ENCODE measurements around the gene FBLIM1.

Gene FBLIM1

GRCh38 chr1:15753776-15754175 is 4.8 kb upstream of the FBLIM1 start:
- H3K27me3 ChIP-seq (ENCODE audit: control insufficient read depth, insufficient read depth, low read length), result peaks cover 6% of the 10 kb centered on the region
- no peaks in the 10 kb centered on the region for H3K36me3 ChIP-seq (ENCODE audit: control insufficient read depth, low read depth, low read length)
- no peak overlapping the region for H3K9ac ChIP-seq (ENCODE audit: low read length)
- H3K4me3 ChIP-seq (ENCODE audit: low read length), result no peak overlapping the region
- peaks cover 20% of the 10 kb centered on the region for H3K4me1 ChIP-seq (ENCODE audit: control insufficient read depth, low read depth, low read length)
- no peak overlapping the region for H3K27ac ChIP-seq (ENCODE audit: low read length)
- H3K9me3 ChIP-seq (ENCODE audit: control insufficient read depth, low read depth, low read length), result no peaks in the 10 kb centered on the region

GRCh38 chr1:15755021-15755645 is 3.5 kb upstream of the FBLIM1 start:
- Histone ChIP-seq H3K36me3 (ENCODE audit: control insufficient read depth, low read depth, low read length) (no peaks in the 10 kb centered on the region), H3K4me3 (ENCODE audit: low read length) (no peak overlapping the region), H3K9me3 (ENCODE audit: control insufficient read depth, low read depth, low read length) (no peaks in the 10 kb centered on the region), H3K4me1 (ENCODE audit: control insufficient read depth, low read depth, low read length) (peaks cover 20% of the 10 kb centered on the region), H3K27me3 (ENCODE audit: control insufficient read depth, insufficient read depth, low read length) (peaks cover 6% of the 10 kb centered on the region), H3K27ac (ENCODE audit: low read length) (no peak overlapping the region), H3K9ac (ENCODE audit: low read length) (no peak overlapping the region)

DNA sequence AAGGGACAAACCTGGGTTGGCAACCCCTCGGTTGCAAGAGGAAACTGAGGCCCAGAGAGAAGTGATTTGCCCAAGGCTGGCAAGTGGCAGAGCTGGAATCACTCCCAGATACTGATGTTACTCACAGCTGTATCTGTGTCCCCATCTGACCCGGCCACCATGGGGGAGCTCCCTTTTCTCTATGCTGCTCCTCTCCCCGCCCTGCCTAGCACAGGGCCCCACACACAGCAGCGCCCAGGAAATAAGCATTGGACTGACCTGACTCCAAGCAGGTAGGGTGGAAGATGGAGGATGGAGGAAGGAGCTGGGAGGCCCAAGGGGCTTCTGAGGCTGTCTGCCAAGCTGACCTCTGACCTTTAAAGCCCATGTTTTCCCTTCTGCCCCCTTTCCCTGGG is 3.0 kb upstream of the FBLIM1 start:
- Histone ChIP-seq H3K36me3 (ENCODE audit: control insufficient read depth, low read depth, low read length) (no peaks in the 10 kb centered on the region), H3K27me3 (ENCODE audit: control insufficient read depth, insufficient read depth, low read length) (peaks cover 6% of the 10 kb centered on the region), H3K27ac (ENCODE audit: low read length) (no peak overlapping the region), H3K4me1 (ENCODE audit: control insufficient read depth, low read depth, low read length) (peaks cover 21% of the 10 kb centered on the region), H3K9ac (ENCODE audit: low read length) (no peak overlapping the region), H3K4me3 (ENCODE audit: low read length) (no peak overlapping the region), H3K9me3 (ENCODE audit: control insufficient read depth, low read depth, low read length) (no peaks in the 10 kb centered on the region)

GRCh38 chr1:15756143-15757015 is 2.2 kb upstream of the FBLIM1 start:
- Histone ChIP-seq H3K27me3 (ENCODE audit: control insufficient read depth, insufficient read depth, low read length) (peaks cover 6% of the 10 kb centered on the region), H3K9ac (ENCODE audit: low read length) (no peak overlapping the region), H3K27ac (ENCODE audit: low read length) (no peak overlapping the region), H3K4me3 (ENCODE audit: low read length) (no peak overlapping the region), H3K36me3 (ENCODE audit: control insufficient read depth, low read depth, low read length) (no peaks in the 10 kb centered on the region), H3K4me1 (ENCODE audit: control insufficient read depth, low read depth, low read length) (peaks cover 27% of the 10 kb centered on the region), H3K9me3 (ENCODE audit: control insufficient read depth, low read depth, low read length) (no peaks in the 10 kb centered on the region)

- H3K9me3 ChIP-seq (ENCODE audit: control insufficient read depth, low read depth, low read length), result no peaks in the 10 kb centered on the region
- no peaks in the 10 kb centered on the region for H3K36me3 ChIP-seq (ENCODE audit: control insufficient read depth, low read depth, low read length)
- peaks cover 27% of the 10 kb centered on the region for H3K4me1 ChIP-seq (ENCODE audit: control insufficient read depth, low read depth, low read length)
- H3K27ac ChIP-seq (ENCODE audit: low read length), result no peak overlapping the region
- peaks cover 6% of the 10 kb centered on the region for H3K27me3 ChIP-seq (ENCODE audit: control insufficient read depth, insufficient read depth, low read length)
- H3K9ac ChIP-seq (ENCODE audit: low read length), result no peak overlapping the region
- H3K4me3 ChIP-seq (ENCODE audit: low read length), result peak overlapping the region; percentile 67
Observed at GRCh38 chr1:15757016-15757543, 1.5 kb upstream of the FBLIM1 start.

GRCh38 chr1:15757575-15758342 is 836 bp upstream of the FBLIM1 start:
- H3K9ac ChIP-seq (ENCODE audit: low read length), result peak overlapping the region; percentile 57
- H3K36me3 ChIP-seq (ENCODE audit: control insufficient read depth, low read depth, low read length), result no peaks in the 10 kb centered on the region
- H3K9me3 ChIP-seq (ENCODE audit: control insufficient read depth, low read depth, low read length), result no peaks in the 10 kb centered on the region
- peaks cover 27% of the 10 kb centered on the region for H3K4me1 ChIP-seq (ENCODE audit: control insufficient read depth, low read depth, low read length)
- H3K4me3 ChIP-seq (ENCODE audit: low read length), result peak overlapping the region; percentile 67
- peak overlapping the region; percentile 61 for H3K27ac ChIP-seq (ENCODE audit: low read length)
- H3K27me3 ChIP-seq (ENCODE audit: control insufficient read depth, insufficient read depth, low read length), result peaks cover 6% of the 10 kb centered on the region

DNA sequence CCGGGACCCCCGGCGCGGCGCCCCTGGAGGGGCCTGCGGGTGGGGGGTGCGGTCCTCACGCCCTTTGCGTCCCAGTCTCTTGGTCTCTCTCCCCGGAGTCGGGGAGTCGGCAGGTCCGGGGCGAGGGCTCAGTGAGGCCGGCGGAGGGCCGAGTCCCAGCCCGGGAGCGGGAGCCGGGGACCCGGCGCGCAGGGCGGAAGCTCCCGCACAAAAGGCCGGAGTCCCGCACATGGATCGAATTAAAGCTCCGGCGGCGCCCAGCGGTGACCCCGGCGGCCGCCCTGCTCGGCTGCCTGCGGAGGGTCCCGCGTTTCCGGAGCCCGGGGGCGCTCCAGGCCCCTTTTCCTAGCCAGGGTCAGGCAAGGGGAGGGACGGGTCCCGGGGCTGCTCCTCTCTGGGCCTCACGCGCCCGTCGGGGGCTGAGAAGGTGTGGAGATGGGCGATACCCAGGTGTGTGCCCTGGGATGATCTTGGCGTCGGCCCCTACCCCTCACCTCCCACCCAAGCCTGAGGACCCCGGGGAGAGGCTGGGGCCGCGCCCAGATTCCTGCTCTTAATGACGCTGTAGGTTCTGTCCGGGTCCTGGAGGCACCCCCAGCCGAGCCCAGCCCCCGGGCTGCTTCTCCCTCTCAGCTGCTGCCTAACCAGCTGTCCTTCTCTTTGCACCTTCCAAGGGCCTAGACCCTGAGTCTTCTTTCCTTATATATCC is 512 bp downstream of the FBLIM1 start:
- peak overlapping the region; percentile 70 for H3K4me3 ChIP-seq (ENCODE audit: low read length)

DNA sequence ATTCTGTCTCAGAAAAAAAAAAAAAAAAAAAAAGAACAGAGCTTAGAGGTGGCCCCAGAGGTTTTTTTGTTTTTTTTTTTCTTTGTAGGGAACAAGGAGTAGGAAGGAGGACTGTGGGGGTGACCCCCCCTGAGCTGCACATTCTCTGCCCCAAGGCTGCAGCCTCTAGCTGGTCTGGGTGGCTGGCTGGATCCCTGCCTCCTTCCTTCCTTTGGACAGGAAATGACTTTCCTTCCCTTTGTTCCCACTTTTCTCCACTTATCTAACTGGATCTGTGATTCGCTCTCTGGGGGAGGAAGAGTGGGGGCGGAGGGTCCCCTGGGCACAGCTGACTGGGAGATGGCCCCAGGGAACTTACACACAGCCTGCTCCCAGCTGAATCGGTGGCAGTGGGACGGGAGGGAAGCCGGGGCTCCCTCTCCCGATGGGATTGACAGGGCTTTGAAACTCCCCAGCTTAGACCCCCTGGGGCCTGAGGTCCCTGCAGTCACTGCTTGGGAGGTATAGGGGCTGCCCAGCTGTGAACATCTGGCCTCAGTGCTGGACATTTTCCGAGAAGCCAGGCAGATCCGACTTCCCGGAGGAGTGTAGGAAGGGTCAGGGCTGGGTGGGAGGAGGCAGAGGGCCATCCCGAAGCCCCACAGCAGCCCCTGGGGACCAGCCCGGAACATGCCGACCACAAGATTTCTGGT is 2.1 kb downstream of the FBLIM1 start:
- H3K9me3 ChIP-seq (ENCODE audit: control insufficient read depth, low read depth, low read length), result no peaks in the 10 kb centered on the region
- H3K4me3 ChIP-seq (ENCODE audit: low read length), result peak overlapping the region; percentile 32

More for the DNA sequence above, 512 bp downstream of the FBLIM1 start:
- no peak overlapping the region for H3K27ac ChIP-seq (ENCODE audit: low read length)
- no peaks in the 10 kb centered on the region for H3K9me3 ChIP-seq (ENCODE audit: control insufficient read depth, low read depth, low read length)
- H3K4me1 ChIP-seq (ENCODE audit: control insufficient read depth, low read depth, low read length), result peaks cover 27% of the 10 kb centered on the region
- peak overlapping the region; percentile 82 for H3K9ac ChIP-seq (ENCODE audit: low read length)
- H3K27me3 ChIP-seq (ENCODE audit: control insufficient read depth, insufficient read depth, low read length), result peaks cover 6% of the 10 kb centered on the region
- H3K36me3 ChIP-seq (ENCODE audit: control insufficient read depth, low read depth, low read length), result no peaks in the 10 kb centered on the region

DNA sequence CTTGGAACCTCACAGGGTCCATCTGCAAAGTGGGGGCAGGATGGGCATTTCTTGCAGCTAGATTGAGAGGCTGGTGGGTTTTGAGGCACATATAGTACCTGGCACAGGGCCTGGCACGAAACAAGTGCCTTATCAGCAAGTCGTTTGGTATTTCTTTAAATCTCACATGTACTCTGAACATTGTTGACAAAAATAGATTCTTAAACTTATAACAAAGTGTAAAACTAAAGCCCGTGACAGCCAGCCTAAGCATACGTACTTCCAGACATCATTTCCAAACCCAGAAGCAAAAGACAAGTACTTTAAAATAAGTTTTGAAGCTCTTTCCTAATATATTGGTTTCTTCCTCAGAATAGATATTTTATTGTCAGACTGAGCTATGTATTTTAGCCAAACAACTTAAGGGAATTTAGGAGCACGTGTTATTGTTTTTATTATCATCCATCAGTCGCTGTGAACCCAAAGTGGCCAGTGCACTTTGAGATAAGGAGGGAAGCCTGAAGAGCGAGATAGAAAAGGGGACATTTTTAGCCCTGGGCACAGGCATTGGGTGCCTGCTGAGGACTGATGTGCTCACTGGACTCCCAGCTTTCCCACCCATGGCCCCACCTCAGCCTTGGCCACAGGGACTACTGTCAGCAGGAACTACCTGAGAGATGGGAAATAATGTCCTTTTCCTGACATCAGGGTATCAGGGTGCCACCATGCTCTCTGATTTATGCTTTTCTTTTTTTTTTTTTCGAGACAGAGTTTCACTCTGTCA is 3.0 kb downstream of the FBLIM1 start:
- Histone ChIP-seq H3K4me1 (ENCODE audit: control insufficient read depth, low read depth, low read length) (peaks cover 15% of the 10 kb centered on the region), H3K36me3 (ENCODE audit: control insufficient read depth, low read depth, low read length) (peaks cover 16% of the 10 kb centered on the region), H3K9ac (ENCODE audit: low read length) (no peak overlapping the region), H3K4me3 (ENCODE audit: low read length) (no peak overlapping the region), H3K27ac (ENCODE audit: low read length) (no peak overlapping the region), H3K27me3 (ENCODE audit: control insufficient read depth, insufficient read depth, low read length) (peaks cover 3% of the 10 kb centered on the region), H3K9me3 (ENCODE audit: control insufficient read depth, low read depth, low read length) (no peaks in the 10 kb centered on the region)

More for the DNA sequence above, 2.1 kb downstream of the FBLIM1 start:
- Histone ChIP-seq H3K27ac (ENCODE audit: low read length) (no peak overlapping the region), H3K4me1 (ENCODE audit: control insufficient read depth, low read depth, low read length) (peaks cover 22% of the 10 kb centered on the region), H3K27me3 (ENCODE audit: control insufficient read depth, insufficient read depth, low read length) (peaks cover 6% of the 10 kb centered on the region), H3K9ac (ENCODE audit: low read length) (peak overlapping the region; percentile 21), H3K36me3 (ENCODE audit: control insufficient read depth, low read depth, low read length) (peaks cover 11% of the 10 kb centered on the region)

DNA sequence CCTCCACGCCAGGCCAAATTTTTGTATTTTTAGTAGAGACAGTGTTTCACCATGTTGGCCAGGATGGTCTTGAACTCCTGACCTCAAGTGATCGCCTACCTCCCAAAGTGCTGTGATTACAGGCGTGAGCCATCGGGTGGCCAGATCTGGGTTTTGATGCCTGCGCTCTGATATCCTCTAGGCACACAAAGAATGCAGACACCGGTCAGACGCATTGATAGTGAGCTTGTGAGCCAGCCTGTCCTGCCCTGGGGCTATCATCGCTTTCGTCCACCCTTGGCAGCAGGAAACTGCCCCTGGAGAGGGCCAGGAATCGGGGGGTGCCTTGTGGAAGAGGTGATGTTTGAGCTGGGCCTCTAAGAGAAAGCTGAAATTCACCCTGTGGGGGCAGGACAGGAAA is 4.0 kb downstream of the FBLIM1 start:
- no peak overlapping the region for H3K27ac ChIP-seq (ENCODE audit: low read length)
- H3K4me1 ChIP-seq (ENCODE audit: control insufficient read depth, low read depth, low read length), result peaks cover 12% of the 10 kb centered on the region
- H3K27me3 ChIP-seq (ENCODE audit: control insufficient read depth, insufficient read depth, low read length), result no peaks in the 10 kb centered on the region
- H3K36me3 ChIP-seq (ENCODE audit: control insufficient read depth, low read depth, low read length), result peaks cover 22% of the 10 kb centered on the region
- H3K9ac ChIP-seq (ENCODE audit: low read length), result no peak overlapping the region
- no peak overlapping the region for H3K4me3 ChIP-seq (ENCODE audit: low read length)
- no peaks in the 10 kb centered on the region for H3K9me3 ChIP-seq (ENCODE audit: control insufficient read depth, low read depth, low read length)

Measured in iPS-18a (cell line).